NB4 (cell line): Measurements from ENCODE around the gene SNX25.

ENCODE experiments used
- CTCF ChIP-seq: IDR thresholded peaks from one replicate; pipeline ENCODE4 v1.5.1; 2012; ENCODE audit warnings: low read depth, low read length
- POLR2A ChIP-seq: IDR thresholded peaks from 2 replicates; pipeline ENCODE4 v1.6.1; 2011; ENCODE audit warnings: mild to moderate bottlenecking; ENCODE audit not compliant: insufficient read length; ENCODE audit errors: extremely low read depth

GRCh38 chr4:185257086-185257485, 47.7 kb downstream of the SNX25 start:
- TF ChIP-seq CTCF: no peak
- no peak for TF ChIP-seq POLR2A
